ENCODE results near the gene RASSF1.
"Not testable (repeated sequence)": the region's sequence is repeated elsewhere in the genome, so short reads cannot be mapped to it uniquely, and the experiment has no call there.

RASSF1 gene

DNA sequence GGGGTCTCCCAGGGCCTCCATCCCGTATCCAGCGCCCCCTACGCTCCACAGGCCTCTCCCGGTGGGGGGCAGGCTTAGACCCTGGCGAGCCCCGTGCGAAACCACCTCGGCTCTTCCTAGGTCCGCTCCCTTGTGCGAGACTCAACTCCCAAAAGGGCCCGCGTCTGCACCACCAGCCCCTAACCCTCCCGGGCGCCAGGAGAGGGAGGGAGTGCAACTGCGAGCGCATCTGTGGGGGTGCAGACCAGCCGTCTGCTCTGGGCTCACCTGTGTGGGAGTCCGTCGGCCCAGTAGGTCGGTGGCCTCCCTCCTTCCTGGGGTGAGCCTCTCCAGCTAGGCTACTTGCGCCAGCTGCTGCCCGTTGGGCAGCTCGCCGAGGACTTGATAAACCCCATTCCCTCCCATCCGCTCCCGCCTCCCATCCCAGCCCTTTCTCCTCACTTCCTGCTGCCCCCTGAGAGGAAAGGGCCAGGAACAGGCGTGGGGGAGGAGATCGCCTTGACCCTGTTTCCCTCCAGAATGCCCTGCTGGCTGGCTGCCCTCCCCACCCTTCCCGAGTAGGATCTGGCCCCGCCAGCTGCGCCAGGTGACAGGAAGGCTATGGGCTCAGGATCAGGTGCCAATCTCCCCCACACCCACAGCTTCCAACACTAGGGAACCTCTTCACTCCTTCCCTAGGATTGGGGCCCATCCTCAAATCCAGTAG is 18.1 kb downstream of the RASSF1 start, which contains the start of gene HYAL2:
HYAL2 (minus strand) TSS at position 360 of the 706 bp plus-strand sequence. CDS start 2,256 bp downstream, outside the sequence.
- peak in 1 of 2 donors; percentile 2 for DNase-seq

- DNase-seq = no peak
Measured at GRCh38 chr3:50322115-50322385, 18.6 kb downstream of the RASSF1 start.

DNA sequence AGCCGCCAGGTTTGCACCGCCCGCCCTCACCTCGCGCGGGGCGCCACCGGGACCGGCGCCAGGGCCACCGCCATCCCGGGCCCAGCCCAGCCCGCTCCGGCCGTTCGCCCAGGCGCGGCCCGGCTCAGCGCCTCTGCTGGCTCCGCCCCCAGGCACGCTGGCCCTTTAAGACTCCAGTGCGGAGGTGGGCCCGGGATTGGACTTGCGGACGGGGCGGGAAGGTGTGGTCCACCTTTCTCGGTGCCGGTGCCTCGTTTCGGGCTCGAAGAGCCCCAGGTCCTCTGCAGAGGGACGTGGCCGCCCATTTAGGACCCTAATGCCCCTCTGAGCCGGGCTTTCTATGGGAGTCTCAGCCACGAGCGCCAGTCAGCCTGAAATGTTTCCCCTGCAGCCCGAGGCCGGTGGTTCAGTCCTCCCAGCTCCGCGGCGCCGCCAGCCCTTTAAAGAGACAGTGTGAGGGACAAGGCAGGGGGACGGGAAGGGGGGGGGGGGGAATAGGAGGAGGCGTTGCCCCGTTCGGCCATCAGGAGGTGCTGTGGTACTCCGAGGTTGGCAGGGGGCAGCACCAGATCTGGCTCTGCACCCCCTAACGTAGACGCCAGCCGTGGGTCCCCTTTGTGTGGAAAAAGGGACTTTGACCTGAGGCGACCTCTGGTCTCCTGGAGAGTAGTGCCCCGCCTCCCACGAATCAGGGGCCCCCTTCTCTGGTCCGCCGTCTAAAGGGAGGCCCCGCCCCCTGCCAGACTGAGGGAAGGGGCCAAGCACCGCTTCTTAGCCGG is 19.1 kb downstream of the RASSF1 start:
- peak; percentile 82 to 85 for DNase-seq

- peak; percentile 65 to 75 for DNase-seq
Measured at GRCh38 chr3:50320853-50321335, 19.7 kb downstream of the RASSF1 start.

- DNase-seq = peak in 1 of 2 donors; percentile 3
Measured at GRCh38 chr3:50319894-50320625, 20.6 kb downstream of the RASSF1 start.

DNA sequence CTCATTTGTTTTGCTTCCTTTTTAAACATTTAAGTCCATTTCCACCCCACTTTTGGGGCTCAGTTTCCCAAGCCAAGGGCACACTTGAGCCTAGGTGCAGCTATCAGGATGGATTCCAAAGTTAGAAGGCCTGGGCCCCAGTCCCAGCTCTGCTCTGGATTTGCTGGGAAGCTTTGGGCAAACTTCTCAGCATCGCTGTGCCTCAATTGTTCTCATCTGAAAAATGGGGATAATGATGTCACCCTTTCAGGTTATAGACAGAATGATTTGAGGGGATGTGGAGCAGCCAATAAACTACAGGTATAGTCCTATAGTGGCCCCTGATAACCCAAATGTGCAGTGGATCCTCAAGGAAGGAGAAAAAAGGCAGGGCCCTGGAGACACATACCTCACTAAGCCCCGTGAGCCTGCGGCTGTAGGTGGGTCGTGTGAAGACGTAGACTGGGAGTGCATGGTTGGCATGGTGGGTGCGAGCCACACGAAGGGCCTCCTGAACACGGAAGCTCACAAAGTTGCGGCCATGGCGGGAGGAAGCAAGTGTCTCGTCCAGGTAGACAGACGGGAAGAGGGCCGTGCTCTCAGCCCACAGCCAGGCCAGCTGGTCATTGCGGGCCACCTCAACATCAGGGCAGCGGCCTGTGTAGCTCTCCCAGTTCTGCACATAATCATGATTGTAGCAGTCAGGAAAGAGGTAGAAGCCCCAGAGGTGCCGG is 21.3 kb downstream of the RASSF1 start:
- DNase-seq = no peak

DNA sequence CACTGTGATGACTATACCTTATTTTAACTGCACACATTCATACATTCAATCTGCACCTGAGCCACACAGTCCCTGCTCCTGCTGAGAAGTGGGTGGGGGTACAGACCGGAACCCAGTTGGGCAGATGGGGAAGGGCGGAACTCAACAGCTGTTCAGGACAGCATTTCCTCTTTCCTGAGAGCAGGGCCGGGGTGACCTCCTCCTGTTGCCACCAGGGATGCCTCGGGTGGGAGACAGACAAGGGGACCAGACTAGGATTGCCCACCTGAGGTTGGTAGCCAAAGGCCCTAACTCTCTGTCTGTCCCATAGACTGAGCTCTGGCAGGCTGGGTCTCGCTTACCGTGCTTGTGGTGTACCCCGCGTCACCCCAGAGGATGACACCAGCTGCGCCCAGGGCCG is 22.0 kb downstream of the RASSF1 start:
- DNase-seq = peak in 1 of 2 donors; percentile 1

GRCh38 chr3:50318163-50318562 is 22.5 kb downstream of the RASSF1 start:
- no peak for DNase-seq

DNA sequence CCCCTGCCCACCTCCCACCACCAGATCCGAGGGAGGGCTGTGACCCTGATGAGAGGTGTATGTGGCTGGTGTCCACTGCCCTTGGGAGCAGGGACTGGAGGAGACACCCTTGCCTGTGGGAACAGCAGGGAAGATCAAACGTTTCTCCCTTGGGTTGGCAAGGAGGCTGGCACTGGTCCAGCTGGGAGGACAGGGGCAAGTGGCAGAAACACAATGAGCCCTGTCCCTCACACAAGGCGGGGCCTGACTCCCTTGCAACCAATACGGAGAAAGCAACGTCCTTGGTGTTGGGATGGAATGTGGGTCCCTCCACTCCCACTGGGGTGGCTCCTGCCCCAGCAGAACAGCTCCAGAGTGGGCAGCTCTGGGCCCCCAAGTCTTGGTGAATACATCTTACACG is 23.3 kb downstream of the RASSF1 start:
- DNase-seq = peak in 1 of 2 donors; percentile 1

DNA sequence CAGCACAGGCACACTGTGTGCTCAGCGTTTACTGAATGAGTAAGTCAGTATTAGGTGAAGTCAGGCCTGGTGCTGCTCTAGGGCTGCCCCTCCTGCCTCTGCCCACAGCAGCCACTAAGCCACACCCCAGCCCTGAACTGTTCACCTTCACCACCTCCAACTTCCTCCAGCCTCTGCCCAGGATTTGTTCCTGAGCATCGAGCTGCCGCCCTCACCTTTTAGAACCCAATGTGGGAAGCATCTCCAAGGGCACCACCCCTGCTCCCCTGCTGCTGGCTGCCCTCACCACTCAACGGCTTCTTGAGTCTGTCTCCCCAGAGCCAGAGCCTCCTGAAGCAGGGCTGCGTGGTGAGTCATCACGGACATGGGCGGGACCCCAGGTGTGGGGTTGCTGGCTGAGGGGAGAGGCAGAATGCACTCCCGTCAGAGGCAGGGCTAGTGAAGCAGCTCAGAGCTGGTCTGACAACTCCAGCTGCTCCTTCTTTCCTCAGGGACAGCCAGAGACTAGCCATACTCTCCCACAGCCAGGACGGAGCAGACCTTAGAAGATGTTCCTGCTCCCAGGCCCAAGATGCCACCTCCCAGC is 23.9 kb downstream of the RASSF1 start:
- peak; percentile 71 to 73 for DNase-seq

DNA sequence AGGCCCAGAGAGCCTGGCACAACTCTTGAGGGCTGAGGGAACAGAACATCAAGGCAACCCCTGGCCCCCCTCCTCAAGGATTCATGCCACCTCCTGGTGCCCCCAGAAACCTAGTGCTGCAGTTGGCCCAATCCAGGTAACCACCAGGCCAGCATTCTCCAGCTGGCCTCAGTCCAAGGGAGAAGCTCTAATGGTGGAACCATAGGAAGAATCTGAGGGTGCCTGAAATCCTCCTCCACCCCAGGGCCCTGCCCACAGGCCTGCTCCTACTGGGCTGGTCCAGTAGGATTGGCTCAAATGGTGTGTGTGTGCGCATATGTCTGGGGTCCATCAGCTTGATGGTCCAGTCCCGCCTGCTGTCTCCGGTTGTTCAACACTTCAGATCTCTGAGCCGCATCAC is 25.8 kb downstream of the RASSF1 start:
- DNase-seq = no peak

DNA sequence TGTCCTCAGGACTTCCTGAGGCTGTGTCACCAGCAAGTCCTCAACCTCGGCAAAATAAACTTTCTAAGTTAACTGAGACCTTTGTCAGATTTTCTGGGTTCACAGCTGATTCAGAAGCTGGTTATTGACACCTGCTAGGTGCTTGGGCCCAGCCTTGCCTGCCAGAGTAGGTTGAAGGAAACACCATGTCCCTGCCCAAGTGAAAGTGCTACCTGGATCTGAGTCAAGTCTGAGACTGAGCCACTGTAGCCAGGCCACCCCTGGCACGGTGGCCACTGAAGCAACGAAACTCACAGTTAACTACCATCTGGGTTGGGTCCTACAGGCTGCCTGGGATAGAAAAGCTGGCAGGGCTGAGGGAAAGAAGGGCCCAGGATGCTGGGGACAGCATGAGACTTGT is 26.3 kb downstream of the RASSF1 start:
- no peak for DNase-seq

DNA sequence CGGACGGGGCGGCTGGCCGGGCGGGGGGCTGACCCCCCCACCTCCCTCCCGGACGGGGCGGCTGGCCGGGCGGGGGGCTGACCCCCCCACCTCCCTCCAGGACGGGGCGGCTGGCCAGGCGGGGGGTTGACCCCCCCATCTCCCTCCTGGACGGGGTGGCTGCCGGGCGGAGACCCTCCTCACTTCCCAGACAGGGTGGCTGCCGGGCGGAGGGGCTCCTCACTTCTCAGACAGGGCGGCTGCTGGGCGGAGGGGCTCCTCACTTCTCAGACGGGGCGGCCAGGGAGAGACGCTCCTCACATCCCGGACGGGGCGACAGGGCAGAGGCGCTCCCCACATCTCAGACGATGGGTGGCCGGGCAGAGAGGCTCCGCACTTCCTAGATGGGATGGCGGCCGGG is 28.6 kb downstream of the RASSF1 start:
- not testable (repeated sequence) for DNase-seq

DNA sequence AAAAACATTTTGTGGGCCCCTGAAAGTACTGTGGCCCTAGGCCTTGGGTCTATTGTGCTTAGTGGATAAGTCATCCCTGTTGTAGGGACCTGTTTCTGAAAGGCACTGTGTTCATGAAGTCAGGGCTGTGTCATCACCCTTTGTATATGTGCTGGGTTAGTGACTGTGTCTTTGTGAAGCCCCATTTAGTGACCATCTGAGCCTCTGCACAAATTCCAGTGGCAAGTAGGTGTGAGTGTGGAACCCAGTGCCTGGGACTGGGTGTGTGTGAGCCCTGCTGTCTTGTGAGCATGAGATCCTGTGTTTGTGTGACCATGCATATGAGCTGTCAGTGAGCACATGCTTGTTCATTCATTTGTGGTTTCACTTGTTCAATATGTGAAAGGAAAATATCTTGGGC is 36.0 kb downstream of the RASSF1 start:
- DNase-seq = no peak

DNA sequence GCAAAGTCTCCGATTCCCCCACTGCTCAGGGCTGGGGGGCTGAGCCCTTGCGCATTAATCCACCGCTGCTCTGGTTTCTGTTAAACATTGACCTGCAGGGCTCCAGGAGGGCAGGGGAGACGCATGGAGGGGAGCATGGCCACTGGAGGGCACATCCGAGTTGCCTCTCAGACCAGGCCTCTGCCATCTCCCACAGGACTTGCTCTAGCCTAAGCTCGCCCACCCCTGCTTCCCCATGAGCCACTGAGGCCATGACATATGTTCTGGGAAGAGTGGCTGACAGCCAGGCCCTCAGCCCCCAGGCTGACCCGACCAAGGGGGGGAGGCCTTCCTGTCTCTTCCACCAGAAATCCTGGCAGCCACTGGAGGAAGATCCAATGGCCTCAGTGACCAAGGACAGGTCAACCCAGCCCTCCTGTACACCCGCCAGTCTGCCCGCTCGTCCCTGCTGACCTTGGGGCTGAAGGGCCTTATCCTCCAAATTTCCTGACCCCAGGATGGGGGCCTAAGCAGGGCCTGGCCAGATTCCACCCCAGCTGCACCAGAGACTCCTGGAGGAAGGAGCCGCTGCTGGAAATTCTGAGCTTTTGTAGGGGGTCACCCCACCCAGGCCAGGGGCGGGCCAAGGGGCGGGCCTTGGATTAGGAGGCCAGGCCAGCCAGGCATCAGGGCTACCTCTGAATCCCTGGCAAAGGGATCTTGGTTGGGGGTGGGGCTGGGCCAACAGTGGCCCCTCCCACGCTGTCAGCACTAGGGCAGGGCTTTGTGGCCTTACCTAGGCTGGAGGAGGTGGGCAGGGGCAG is 37.4 kb downstream of the RASSF1 start, which contains the start of gene HYAL1:
HYAL1 (minus strand) TSS at position 562 of the 803 bp plus-strand sequence. CDS start 618 bp downstream, outside the sequence.
- no peak for DNase-seq

DNA sequence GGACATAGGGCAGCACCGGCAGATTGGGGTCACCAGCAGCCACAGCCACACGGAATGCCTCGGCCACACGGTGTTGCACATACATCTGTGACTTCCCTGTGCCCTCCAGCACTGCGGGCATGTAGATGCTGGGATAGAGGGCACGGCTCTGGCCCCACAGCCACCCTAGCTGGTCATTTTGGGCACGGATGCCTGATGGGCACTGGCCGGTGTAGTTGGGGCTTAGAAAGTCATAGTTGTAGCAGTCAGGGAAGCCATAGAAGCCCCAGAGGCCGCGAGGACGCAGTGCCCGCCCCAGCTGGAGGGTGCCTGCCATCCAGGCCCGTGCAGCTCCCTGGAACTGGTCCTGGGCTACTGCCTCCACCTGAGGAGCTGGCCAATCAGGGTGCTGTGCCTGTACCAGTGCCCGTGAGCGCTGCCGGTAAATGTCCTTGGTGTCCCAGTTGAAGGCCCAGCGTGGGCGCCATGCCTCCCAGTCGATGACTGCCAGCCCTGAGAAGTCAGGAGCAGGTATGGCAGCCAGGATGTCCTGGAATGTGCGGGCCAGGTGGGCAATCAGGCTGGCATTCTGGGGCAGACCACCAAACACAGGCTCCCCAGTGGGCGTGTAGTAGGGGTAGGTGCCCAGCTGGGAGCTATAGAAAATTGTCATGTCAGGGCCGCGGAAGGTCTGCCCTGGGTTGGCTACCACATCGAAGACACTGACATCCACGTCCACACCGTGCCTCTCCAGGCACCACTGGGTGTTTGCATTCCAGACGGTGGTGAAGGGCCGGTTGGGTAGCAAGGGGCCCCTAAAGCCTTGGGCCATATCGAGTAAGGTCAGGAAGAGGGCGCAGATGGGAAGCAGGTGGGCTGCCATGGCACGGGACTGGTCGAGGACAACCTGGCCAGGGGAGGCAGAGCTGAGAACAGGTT is 38.3 kb downstream of the RASSF1 start:
- DNase-seq = no peak

DNA sequence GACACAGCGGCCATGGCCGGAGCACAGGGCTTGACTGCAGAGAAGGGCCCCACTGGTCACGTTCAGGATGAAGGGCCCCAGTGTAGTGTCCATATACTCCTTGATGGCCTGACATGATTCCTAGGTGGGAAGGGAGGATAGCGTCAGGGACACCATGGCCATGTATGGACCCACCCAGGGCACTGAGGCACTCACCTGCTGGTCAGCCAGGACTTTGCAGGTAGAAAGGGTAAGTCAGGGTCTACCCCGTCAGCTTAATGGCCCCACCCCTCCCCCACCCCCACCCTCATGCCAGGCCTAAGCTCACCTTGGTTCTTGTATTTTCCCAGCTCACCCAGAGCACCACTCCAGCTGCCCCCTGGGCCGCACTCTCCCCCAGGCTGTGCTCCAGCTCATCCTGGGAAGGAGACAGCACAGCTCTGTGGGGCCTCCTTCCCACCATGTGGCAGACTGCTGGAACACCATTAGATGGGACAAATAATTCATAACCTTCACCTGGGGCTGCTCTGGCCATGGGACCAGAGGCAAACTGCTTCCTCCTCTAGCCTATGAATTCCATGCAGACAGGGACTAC is 39.9 kb downstream of the RASSF1 start:
- no peak for DNase-seq

- DNase-seq = no peak
Measured at GRCh38 chr3:50299929-50300680, 40.5 kb downstream of the RASSF1 start.

- DNase-seq = no peak
Measured at GRCh38 chr3:50299638-50299928, 41.1 kb downstream of the RASSF1 start.
